GM19468 (cell line): ENCODE results near the gene COG5.
"Not testable (repeated sequence)": the region's sequence is repeated elsewhere in the genome, so short reads cannot be mapped to it uniquely, and the experiment has no call there.

Source experiments
- ATAC-seq: cut with Tn5 transposase; IDR thresholded peaks from one replicate; pipeline ENCODE4 v1.9.1; 2021; ENCODE audit warnings: mild to moderate bottlenecking, moderate library complexity, moderate number of reproducible peaks; ENCODE audit not compliant: unreplicated experiment; ENCODE audit errors: extremely low read depth

The COG5 gene

DNA sequence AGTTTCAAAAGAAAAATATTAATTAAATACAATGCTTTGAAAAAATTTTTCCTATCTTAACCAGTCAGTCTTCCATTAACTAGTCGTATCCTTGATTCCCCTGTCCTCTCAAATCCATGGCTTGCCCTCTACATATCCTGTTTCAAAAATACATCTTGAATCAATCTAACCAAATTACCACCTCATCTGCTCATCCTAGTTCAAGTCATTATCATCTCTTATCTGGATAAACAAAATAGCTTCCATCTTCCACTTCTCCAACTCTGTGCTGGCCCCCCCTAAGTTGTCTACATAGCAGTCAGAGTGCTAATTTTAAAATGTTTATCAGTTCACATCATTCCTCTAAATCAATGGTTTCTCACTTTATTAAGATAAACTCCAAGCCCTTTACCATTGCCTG is 269.5 kb downstream of the COG5 start:
- no peak for ATAC-seq

DNA sequence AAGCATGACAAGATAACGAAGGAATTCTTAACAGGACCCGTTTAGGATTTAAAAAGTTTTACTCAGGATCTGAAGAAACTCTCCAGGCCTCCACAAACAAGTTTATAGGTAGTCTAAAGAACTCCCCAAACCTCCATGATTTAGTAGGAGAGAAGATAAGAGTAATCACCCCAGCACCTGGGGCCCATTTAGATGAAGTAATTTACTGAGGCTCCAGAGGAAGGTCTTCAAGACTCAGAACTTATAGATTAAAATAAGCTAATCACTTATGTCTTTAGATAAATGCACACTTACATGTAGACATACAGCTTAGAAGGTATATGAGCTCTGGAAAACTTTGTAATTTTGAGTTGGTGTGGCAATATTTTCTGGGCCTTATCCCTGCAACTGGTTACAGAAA is 271.1 kb downstream of the COG5 start:
- ATAC-seq, result no peak

DNA sequence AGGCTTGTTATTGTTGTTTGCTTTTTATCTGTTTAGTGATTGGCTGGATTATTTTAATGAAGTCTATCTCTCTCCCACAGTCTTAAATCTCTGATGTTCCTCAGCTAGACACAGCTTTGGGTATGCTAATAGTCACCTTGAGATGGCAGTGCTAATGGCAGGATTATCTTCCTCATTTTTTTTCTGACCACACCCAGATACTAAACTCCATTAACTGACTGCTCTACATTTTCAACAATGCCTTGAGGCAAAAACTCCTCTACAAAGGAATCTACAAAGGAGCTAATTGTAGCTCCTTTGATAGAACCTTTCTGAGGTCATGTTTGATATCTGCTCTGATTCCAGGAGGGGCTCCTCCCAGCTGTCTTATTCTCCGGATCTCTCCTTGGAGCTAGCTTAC is 272.3 kb downstream of the COG5 start:
- no peak for ATAC-seq

DNA sequence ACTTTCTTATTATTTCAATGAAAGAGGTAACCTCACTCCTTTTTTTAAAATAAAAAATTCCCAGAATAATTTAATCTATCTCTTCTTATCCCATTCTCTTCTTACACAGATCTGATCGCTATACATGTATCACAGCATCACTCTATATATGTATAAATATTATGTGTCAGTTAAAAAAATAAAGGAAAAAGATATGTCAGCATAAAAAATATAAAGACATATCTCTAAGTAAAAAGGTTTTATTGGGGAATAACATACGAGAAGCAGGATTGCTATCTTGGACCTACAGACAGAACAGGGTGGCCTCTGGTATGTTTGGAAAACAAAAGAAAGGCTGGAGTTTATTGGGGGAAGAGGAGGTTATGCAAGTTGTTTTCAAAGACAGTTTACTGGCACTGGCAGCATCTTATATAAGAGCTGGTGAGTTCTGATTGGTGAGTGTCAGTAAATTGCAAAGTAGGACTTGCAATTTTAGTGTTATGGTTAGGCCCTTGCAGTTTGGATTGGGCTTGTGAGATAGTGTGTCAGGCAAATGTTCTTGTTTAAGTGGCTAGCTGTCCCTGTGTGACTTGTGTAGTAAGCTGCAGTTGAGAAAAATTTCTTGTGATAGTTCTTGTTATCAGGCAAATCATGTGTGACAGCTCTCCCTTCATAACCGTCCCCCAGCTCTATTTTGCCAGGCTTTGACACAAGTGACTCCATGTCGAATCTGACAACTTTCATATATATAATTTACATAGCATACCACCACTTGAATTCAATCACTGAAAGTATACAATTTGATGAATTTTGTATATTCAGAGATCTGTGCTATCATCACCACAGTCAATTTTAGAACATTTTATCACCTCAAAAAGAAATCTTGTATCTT is 276.7 kb downstream of the COG5 start:
- ATAC-seq, result no peak

DNA sequence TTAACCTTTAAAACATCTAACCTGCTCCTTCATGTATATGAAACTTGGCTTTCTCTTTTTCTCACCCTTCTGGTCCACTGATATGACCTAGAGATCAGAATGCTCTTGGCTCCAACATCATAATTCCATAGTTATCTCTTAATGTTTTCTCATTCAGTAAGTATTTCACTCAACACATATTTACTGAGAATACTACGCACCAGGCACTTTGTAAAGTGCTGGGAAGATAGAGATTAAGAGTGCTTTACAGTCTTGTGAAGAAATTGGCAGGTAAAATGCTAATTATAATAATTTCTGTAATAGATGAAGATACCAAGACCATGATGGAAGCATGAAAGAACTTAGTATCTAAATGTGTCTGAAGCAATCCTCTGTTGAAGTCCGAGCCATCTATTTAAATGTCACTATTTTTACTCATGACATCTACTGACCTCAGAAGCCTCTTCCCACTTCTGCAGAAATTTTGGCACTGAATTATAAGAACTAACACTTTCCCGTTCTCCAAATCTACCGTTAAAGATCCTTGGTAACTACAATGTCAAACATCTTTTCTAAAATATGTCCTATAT is 278.7 kb downstream of the COG5 start:
- ATAC-seq, result no peak

DNA sequence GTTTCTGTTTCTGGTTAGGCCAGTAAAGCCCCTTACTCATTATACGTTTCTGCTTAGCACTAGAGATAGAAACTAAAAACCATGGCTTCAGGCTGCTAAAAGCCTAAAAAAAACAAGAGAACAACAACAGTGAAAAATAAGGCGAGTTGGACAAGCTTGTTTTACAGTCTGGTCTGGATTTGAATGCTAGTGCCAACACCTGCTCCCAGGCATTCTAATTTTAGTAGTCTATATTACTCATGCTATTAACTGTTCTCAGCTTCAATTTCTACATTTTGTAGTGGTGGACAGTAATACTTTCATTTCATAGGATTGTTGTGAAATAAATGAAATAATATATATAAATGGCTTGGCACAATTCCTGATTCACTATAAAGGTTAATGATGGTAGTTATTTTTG is 286.4 kb downstream of the COG5 start:
- no peak for ATAC-seq

DNA sequence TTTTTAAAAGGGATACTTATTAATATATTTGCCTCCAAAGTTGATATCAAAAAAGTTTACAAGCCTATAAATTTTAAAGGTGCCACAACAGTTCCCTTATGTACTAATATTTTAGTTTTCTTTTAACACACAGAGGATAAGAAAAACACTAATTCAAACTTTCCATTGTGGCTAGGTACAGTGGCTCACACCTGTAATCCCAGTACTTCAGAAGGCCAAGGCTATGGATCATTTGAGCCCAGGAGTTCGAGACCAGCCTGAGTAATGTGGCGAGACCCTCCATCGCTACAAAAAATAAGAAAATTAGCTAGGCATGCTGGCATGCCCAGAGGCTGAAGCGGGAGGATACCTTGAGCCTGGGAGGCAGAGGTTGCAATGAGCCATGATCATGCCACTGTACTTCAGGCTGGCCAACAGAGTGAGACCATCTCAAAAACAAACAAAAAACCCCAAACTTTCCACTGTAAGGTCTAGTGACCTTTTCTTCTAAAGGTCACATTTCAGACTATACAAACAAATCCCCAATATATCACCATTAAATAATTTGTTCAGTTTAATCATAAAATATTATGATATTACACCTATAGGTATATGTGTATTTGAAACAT is 287.4 kb downstream of the COG5 start:
- no peak for ATAC-seq

DNA sequence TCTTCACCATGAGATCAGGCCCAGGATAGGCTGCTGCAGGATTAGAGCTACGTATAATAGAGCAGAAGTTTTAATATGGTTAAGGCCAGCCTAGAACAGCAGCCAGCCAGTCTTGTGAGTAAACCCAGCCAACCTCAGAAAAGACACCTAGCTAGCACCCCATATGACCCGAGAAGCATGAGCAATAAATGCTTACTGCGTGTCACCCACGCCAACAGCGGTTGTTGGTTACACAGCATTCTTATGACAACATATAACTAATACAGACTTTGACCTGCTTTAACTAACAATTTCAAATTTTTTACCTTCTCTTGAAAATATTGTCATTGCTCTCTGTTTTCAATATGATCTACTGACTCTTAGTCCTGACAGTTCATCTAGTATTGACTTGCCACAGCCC is 289.2 kb downstream of the COG5 start:
- no peak for ATAC-seq

DNA sequence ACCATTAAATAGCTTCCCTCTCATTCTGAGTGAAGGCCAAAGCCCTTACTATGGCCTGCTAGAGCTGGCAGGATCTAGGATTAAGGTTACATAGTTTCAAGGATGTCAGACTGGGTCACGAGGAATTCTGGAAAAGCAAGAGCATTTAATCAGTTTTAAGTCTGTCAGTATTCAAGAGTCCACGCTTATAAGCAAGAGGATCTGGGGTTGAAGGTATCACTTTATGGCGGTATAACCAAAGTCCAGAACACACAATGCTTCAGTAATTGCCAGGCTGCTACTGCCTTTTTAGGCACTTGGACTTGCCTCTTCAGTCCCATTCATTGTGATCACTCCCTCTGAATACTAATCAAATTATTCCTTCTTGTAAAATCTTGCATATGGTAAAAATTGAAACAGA is 293.9 kb downstream of the COG5 start:
- ATAC-seq, result no peak

DNA sequence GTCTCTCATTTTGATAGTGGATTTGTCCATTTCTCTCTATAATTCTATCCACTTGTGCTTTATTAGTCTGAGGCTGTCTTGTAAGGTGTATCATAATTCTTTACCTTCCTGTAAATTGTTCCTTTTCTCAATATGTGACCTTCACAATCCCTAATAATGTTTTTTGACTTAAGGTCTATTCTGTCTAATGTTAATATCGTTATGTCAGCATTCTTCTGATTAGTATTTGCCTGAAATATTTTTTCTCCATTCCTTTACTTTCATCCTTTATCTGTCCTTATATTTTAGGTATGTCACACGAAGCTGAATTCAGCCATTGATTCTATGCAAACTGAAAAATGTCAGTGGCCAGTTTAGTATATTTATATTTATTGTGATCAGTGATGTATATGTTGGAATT is 295.1 kb downstream of the COG5 start:
- ATAC-seq, result no peak

DNA sequence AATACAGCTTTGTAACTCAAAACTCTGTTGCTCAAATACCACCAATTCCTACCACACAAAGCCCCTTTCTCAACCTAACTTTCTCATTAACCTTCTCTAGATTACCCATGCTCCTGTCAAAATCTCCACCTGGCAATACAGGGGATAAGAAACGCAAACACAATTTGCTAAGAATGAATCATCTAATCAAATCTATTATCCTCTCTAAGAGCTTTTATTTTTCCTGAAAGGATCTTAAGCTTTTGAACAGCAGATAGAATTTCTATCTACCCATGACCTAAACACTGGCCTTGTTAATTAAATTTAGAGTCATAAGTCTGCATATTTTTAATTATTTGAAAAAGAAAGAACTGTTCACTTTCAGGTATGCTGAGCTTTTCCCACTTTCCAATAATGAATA is 296.6 kb downstream of the COG5 start:
- no peak for ATAC-seq

DNA sequence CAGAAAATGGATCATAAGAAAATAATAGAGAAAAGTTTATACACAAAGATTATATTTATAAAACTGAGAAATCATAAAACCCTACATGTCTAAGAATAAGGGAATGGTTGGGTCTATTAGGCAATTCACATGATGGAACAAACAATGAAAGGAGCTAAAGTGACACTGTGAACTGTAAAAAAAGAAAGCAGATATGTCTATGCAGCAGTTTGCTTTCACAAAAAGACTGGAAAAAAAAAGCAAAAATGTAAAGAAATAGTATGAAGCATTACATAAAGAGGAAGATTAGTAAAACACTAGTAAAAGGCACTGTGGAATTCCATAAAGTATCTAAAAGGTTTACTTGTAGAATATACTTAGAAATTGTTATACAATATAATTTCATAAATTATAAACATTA is 299.0 kb downstream of the COG5 start:
- ATAC-seq, result no peak

DNA sequence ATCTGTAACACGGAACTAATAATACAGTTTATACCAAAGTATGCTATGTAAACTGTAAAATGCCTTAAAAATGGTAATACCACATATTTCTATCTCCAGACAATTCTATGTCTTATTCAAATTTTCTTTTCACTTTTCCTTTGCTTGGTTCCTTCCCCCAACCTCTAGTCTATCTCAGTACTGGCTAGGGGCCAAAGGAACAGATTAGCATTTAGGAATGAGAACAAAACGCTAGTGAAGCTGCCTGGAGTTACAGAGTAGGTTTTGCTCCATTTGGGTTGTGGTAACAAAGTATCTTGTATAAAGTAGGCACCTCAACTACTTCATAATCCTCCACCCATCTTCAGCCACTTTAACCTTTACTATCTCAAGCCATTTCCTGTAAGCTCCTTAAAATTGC is 300.9 kb downstream of the COG5 start:
- no peak for ATAC-seq

DNA sequence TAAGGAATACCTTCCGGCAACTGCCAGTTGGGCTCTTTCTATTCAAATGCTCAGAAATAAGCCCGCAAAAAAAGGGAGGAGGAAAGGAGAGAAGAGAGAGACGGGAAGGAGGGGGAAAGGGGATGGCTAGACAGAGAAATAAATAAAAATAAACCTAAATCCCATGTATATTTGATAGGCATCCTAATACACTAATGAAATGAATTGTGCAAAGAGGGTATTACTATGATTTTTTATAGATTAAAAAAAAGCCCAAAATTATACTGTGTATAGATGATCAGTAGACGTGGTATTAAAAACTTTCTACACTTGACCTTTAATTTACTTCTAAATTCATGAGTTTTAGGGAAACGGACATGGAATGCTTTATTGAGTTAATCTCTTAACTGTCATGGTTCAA is 305.0 kb downstream of the COG5 start:
- ATAC-seq, result no peak

DNA sequence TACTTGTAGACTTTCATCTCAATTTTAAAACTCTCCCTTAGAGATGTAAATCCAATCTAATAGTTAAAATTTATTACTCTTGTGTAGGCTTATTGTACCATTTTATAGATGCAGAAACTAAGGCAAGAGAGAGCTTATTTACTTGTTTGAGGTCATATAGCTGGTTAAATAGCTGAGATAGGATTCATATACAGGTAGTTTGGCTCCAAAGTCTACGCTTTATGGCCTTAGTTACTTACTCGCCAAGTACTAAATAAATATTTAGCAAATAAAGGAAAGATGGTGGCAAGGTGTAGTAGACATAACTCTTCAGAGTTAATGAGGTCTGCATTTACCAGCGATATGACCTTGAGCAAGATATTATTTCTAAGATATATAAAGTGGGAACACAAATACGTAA is 308.1 kb downstream of the COG5 start:
- ATAC-seq, result no peak

DNA sequence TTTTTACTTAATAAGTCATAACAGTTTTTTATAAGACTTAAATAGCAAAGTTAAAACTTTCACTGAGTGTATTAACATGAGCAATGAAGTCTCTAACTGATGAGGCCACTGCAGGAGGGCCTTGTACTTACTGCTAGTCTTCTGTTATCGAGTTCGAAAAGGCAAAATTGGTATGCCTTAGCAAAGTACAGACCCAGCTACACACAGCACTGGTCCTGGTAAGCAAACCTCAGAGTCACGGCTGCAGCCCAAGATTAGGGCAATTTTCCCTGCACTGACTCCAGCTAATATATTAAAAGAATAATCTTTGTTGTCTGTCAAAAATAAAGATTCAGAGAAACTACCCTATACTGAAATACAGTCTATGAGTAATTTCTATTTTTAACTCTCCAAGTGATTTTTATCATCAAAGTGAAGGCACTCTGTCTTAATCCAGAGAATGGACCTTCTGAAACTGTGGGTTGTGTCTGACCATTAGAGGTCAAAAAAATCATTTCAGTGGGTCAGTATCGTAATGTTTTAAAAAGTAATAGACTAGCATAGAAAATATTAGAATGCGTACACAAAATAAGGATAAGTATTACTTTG is 309.2 kb downstream of the COG5 start:
- ATAC-seq, result no peak

DNA sequence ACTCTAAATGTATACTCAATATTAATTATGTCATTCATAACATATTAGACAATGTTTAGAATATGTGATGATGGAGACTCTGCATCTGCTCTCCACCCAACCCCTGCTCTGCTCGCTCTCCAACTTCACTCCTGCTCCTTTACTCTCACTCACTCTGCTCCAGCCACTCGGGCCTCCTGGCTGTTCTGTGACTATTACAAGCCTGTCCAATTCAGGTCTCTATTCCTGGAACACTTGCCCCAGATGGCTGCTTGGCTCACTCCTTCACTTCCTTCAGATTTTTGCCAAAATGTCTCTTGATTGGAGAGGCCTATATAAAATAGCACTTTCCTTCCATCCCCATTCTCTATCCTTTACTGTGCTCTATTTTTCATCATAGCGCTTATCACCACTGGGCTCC is 310.1 kb downstream of the COG5 start:
- ATAC-seq, result no peak

DNA sequence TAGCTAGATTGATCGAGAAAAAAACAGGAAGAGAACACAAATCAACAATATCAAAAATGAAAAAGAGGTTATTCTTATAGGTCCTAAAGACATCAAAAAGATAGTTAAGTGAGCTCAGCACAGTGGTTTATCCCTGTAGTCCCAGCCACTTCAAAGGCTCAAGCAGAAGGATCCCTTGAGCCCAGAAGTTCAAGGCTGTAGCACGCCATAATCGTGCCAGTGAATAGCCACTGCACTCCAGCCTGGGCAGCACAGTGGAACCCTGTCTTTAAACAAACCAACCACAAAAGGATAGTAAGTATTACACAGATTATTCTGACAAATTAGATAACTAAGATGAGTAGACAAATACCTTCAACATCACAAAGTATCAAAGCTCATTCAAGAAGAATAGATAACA is 311.8 kb downstream of the COG5 start:
- ATAC-seq, result no peak

DNA sequence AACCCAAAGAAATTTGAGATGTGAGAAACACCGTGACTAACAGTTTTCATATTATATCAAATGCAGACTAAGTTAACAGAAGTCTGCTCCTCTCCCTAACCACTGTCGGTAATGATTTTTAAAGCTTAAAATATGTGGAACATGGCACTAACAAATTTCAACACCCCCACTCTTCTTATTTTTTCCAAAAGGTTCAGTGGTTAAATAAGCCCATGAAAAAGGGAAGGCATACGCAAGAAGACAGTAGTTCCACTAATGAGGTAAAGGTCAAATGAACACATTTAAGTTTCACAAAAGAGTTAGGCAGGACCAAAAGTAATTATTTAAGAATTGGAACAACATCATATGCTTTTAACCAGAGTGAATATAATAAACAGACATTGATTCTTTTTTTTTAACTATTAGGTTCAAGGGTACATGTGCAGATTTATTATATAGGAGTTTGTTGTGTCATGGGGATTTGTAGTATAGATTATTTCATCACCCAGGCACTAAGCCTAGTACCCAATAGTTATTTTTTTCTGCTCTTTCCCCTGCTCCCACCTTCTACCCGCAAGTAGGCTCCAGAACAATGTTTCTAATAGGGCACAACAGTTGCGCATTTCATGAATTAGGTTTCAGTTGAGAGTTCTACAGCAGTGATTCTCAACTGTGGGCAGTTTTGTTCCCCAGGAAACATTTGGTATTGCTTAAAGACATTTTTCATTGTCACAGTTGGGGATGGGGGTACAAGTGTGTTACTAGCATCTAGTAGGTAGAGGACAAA is 315.0 kb downstream of the COG5 start:
- ATAC-seq, result no peak

DNA sequence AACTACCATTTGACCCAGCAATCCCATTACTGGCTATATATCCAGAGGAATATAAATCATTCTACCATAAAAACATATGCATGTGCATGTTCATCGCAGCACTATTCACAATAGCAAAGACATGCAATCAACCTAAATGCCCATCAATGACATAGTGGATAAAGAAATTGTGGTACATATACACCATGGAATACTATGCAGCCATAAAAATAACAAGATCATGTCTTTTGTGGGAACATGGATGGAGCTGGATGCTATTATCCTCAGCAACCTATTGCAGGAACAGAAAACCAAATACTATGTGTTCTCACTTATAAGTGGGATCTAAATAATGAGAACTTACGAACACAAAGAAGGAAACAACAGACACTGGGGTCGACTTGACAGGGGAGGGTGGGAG is 316.9 kb downstream of the COG5 start:
- ATAC-seq, result not testable (repeated sequence)

DNA sequence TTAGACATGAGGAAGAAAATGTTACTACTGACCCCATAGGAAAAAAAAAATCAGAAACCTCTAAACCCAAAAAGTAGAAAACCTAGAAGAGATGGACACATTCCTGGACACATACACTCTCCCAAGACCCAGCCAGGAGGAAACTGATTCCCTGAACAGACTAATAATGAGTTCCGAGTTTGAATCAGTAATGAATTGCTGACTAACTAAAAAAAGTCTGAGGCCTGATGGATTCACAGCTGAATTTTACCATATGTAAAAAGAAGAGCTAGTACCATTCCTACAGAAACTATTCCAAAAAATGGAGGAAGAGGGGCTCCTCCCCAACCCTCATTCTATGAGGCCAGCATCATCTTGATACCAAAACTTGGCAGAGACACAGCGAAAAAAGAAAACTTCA is 319.1 kb downstream of the COG5 start:
- ATAC-seq, result no peak
